Tibial nerve (tissue), 4 donors: ENCODE data around the gene IL36G. TPM values are rescaled to one million over a fixed set of nuclear protein-coding genes. Genes with fewer than 3 reads are reported as not detected.

Source experiments
- DNase-seq, 2 donors: peaks; one replicate each; pipeline ENCODE4 v3.0.0-alpha.2; 2019; ENCODE audit warnings: low spot score in 2 of 2
- H3K27ac ChIP-seq, 4 donors: fragments of 200-600 bp; sonication (generic) in 3 of 4; one replicate each; pipeline ENCODE4 v1.5.1; 2017 to 2019; ENCODE audit warnings: mild to moderate bottlenecking in 1 of 4
- H3K27me3 ChIP-seq, 2 donors: fragments of 200-600 bp; sonication (generic) in 1 of 2; one replicate each; pipeline versions ENCODE4 v1.5.1 to v1.6.0; 2017 to 2019
- H3K36me3 ChIP-seq, 3 donors: fragments of 200-600 bp; sonication (generic); one replicate each; pipeline ENCODE4 v1.5.1; 2018 to 2019
- H3K4me1 ChIP-seq, 4 donors: fragments of 200-600 bp; sonication (generic) in 3 of 4; one replicate each; pipeline ENCODE4 v1.5.1; 2017 to 2019
- H3K4me3 ChIP-seq, 4 donors: fragments of 200-600 bp; sonication (generic) in 3 of 4; one replicate each; pipeline ENCODE4 v1.5.1; 2017 to 2019; ENCODE audit warnings: mild to moderate bottlenecking in 1 of 4, moderate library complexity in 1 of 4
- H3K9me3 ChIP-seq, 4 donors: fragments of 200-600 bp; sonication (generic) in 3 of 4; one replicate each; pipeline ENCODE4 v1.5.1; 2017 to 2019
- CTCF ChIP-seq, 5 experiments: fragments of 200-600 bp in 3 of 5; fragments of 450-650 bp in 2 of 5; sonication (generic) in 3 of 5; IDR thresholded peaks; one replicate each; pipeline ENCODE4 v1.5.1; 2016 to 2019; ENCODE audit warnings: antibody characterized with exemption in 5 of 5, mild to moderate bottlenecking in 3 of 5, moderate library complexity in 2 of 5
- EP300 ChIP-seq, 2 donors: sonication (generic); formaldehyde crosslinking; IDR thresholded peaks; one replicate each; pipeline ENCODE4 v1.6.1; 2017; ENCODE audit warnings: antibody characterized with exemption in 2 of 2, mild to moderate bottlenecking in 1 of 2
- POLR2A ChIP-seq, 2 donors: fragments of 450-650 bp; IDR thresholded peaks; one replicate each; pipeline ENCODE4 v1.6.1; 2017; ENCODE audit warnings: antibody characterized with exemption in 2 of 2, mild to moderate bottlenecking in 2 of 2, moderate library complexity in 2 of 2
- WGBS, 2 donors: methylation state at CpG; one replicate each; pipeline ENCODE4 v1.1.5; 2018; 5-methylcytosine and 5-hydroxymethylcytosine counted together
- total RNA-seq, 4 donors: library from RNA; depleted of rRNA; stranded (reverse); fragments of >200 nt; gene quantifications; one replicate each; pipeline ENCODE4 v1.1.0, GENCODE V29; 2016

The IL36G gene
- total RNA-seq, 4 donors from 2014 or later = not detected

GRCh38 chr2:112972423-112973086 is 5.3 kb upstream of the IL36G start:
- WGBS, 2 donors = 88 to 92% methylated on average over 5 of the region's 5 CpGs
- H3K9me3 ChIP-seq = no peaks in the 10 kb centered on the region
- no peaks in the 10 kb centered on the region for H3K4me1 ChIP-seq
- H3K36me3 ChIP-seq = no peaks in the 10 kb centered on the region
- H3K4me3 ChIP-seq = no peak overlapping the region
- H3K27me3 ChIP-seq = no peaks in the 10 kb centered on the region
- no peak for DNase-seq
- H3K27ac ChIP-seq = no peak overlapping the region
- TF ChIP-seq POLR2A (IDR thresholded peaks at IDR 0.05) (no peak), CTCF (IDR thresholded peaks at IDR 0.05) (no peak), EP300 (IDR thresholded peaks at IDR 0.05) (no peak)

- 39 to 53% methylated on average over 2 of the region's 2 CpGs for WGBS, 2 donors
Measured at GRCh38 chr2:112973156-112973555, 4.7 kb upstream of the IL36G start.

DNA sequence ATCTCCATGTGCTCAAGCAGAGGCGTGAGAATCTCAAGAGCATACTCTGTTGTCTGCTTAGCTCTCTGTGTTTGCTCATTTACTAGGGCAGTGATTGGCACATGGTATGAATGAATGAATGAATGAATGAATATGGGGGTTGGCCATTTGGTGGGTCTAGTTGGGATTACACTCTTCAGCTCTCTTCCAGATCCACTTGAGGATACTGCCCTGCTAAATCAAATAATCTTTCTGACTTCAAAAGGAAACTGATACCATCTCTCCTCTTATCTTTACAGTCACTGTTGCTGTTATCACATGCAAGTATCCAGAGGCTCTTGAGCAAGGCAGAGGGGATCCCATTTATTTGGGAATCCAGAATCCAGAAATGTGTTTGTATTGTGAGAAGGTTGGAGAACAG is 1.9 kb downstream of the IL36G start:
- TF ChIP-seq POLR2A (IDR thresholded peaks at IDR 0.05) (no peak), EP300 (IDR thresholded peaks at IDR 0.05) (no peak), CTCF (IDR thresholded peaks at IDR 0.05) (no peak)
- 88 to 91% methylated on average over 1 of the region's 1 CpG for WGBS, 2 donors

More at GRCh38 chr2:112973156-112973555, 4.7 kb upstream of the IL36G start:
- DNase-seq = no peak
- no peaks in the 10 kb centered on the region for H3K27me3 ChIP-seq
- no peak overlapping the region for H3K27ac ChIP-seq
- H3K36me3 ChIP-seq = no peaks in the 10 kb centered on the region
- no peaks in the 10 kb centered on the region for H3K4me1 ChIP-seq
- no peak overlapping the region for H3K4me3 ChIP-seq
- no peak for TF ChIP-seq CTCF (IDR thresholded peaks at IDR 0.05)
- no peaks in the 10 kb centered on the region for H3K9me3 ChIP-seq

DNA sequence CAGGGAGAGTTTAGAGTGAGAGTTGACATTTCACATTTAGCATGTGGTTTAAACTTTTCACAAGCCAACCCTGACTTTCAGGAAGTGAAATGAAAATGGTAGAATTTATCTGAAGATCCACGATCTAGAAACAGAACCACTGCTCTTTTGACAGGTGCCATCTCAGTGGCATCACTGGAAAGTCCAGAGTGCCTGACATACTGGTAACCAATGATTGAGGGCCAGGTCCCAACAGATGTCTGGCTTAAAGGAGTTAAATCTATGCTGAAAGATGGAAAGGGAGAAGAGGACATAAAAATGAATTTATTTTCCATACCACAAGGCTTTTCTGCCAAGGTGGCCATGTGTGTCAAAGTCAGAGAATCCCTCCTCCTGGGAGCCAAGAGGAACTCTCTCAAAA is 2.7 kb downstream of the IL36G start:
- Histone ChIP-seq H3K4me1 (no peaks in the 10 kb centered on the region), H3K27ac (no peak overlapping the region), H3K36me3 (no peaks in the 10 kb centered on the region), H3K9me3 (no peaks in the 10 kb centered on the region), H3K27me3 (no peaks in the 10 kb centered on the region), H3K4me3 (no peak overlapping the region)
- WGBS, 2 donors = 58 to 68% methylated on average over 1 of the region's 1 CpG
- DNase-seq = no peak
- TF ChIP-seq POLR2A (IDR thresholded peaks at IDR 0.05) (no peak), CTCF (IDR thresholded peaks at IDR 0.05) (no peak), EP300 (IDR thresholded peaks at IDR 0.05) (no peak)

More for the DNA sequence above, 1.9 kb downstream of the IL36G start:
- Histone ChIP-seq H3K4me1 (no peaks in the 10 kb centered on the region), H3K36me3 (no peaks in the 10 kb centered on the region), H3K4me3 (no peak overlapping the region), H3K27me3 (no peaks in the 10 kb centered on the region), H3K27ac (no peak overlapping the region), H3K9me3 (no peaks in the 10 kb centered on the region)
- no peak for DNase-seq

- WGBS, 2 donors = 91 to 93% methylated on average over 5 of the region's 5 CpGs
- Histone ChIP-seq H3K36me3 (no peaks in the 10 kb centered on the region), H3K27me3 (no peaks in the 10 kb centered on the region), H3K4me1 (no peaks in the 10 kb centered on the region), H3K4me3 (no peak overlapping the region), H3K9me3 (peaks cover 0 to 9% (median 0%) of the 10 kb centered on the region in 4 donors), H3K27ac (no peak overlapping the region)
- DNase-seq = no peak
- TF ChIP-seq CTCF (IDR thresholded peaks at IDR 0.05) = no peak
- TF ChIP-seq EP300 (IDR thresholded peaks at IDR 0.05) = no peak
- no peak for TF ChIP-seq POLR2A (IDR thresholded peaks at IDR 0.05)
Measured at GRCh38 chr2:112985090-112985489, 7.3 kb downstream of the IL36G start.
